CD14-positive monocyte (primary cell): ENCODE data around the gene EMID1. TPM values are rescaled to one million over a fixed set of nuclear protein-coding genes. Genes with fewer than 3 reads are reported as not detected.
A peak's percentile ranks its signal among the peaks of the same experiment; 100 is the strongest.

Experiments
- DNase-seq, 3 donors: peaks; one replicate each; pipeline ENCODE4 v3.0.0-alpha.2; 2011 to 2022
- H2AFZ ChIP-seq: 2 replicates; pipeline ENCODE4 v1.6.0; 2012; ENCODE audit warnings: mild to moderate bottlenecking, low read depth, low read length, inconsistent platforms; ENCODE audit not compliant: insufficient read depth, poor library complexity, severe bottlenecking
- H3K27ac ChIP-seq, 2 donors: 1 replicate in 1 of 2; 2 replicates in 1 of 2; pipeline ENCODE4 v1.5.1; 2012 to 2013; ENCODE audit warnings: low read length in 2 of 2, control low read depth in 1 of 2, inconsistent platforms in 1 of 2, low read depth in 1 of 2, mild to moderate bottlenecking in 1 of 2
- H3K27me3 ChIP-seq, 2 donors: one replicate each; pipeline versions ENCODE4 v1.6.0 to v1.6.1; 2011 to 2013; ENCODE audit warnings: low read length in 2 of 2; ENCODE audit not compliant: control insufficient read depth in 2 of 2, insufficient read depth in 2 of 2
- H3K36me3 ChIP-seq, 2 donors: replicated peaks in 1 of 2; 1 replicate in 1 of 2; 2 replicates in 1 of 2; pipeline versions ENCODE4 v1.5.1 to v1.6.1; 2012 to 2013; ENCODE audit warnings: low read length in 2 of 2, control low read depth in 1 of 2, inconsistent platforms in 1 of 2, mild to moderate bottlenecking in 1 of 2; ENCODE audit not compliant: insufficient read depth in 2 of 2, control insufficient read depth in 1 of 2
- H3K4me1 ChIP-seq, 2 donors: 1 replicate in 1 of 2; 2 replicates in 1 of 2; pipeline versions ENCODE4 v1.5.1 to v1.6.1; 2012 to 2013; ENCODE audit warnings: low read length in 2 of 2, control low read depth in 1 of 2, inconsistent platforms in 1 of 2, mild to moderate bottlenecking in 1 of 2, moderate library complexity in 1 of 2; ENCODE audit not compliant: insufficient read depth in 2 of 2, control insufficient read depth in 1 of 2
- H3K4me2 ChIP-seq: replicated peaks from 2 replicates; pipeline ENCODE3; 2012; ENCODE audit warnings: low read length, moderate library complexity, mild to moderate bottlenecking; ENCODE audit not compliant: poor library complexity, severe bottlenecking; ENCODE audit errors: extremely low read depth
- H3K4me3 ChIP-seq, 3 experiments: fragments of 200-600 bp in 1 of 3; sonication (generic) in 1 of 3; replicated peaks in 1 of 3; 1 replicate in 2 of 3; 2 replicates in 1 of 3; pipeline ENCODE4 v1.5.1; 2011 to 2013; ENCODE audit warnings: low read length in 3 of 3, mild to moderate bottlenecking in 3 of 3, control low read depth in 2 of 3, low read depth in 2 of 3, inconsistent platforms in 1 of 3, moderate library complexity in 1 of 3
- H3K79me2 ChIP-seq: 2 replicates; pipeline ENCODE4 v1.6.0; 2012; ENCODE audit warnings: mild to moderate bottlenecking, control low read depth, inconsistent platforms, low read length, moderate library complexity; ENCODE audit not compliant: insufficient read depth
- H3K9ac ChIP-seq: 2 replicates; pipeline ENCODE4 v1.6.0; 2017; ENCODE audit warnings: low read length, mild to moderate bottlenecking; ENCODE audit not compliant: insufficient read depth, poor library complexity, severe bottlenecking
- H3K9me3 ChIP-seq, 2 donors: replicated peaks in 1 of 2; 1 replicate in 1 of 2; 2 replicates in 1 of 2; pipeline versions ENCODE4 v1.5.1 to v1.6.1; 2012 to 2013; ENCODE audit warnings: low read length in 2 of 2, control low read depth in 1 of 2; ENCODE audit not compliant: control insufficient read depth in 1 of 2, insufficient read depth in 1 of 2
- H4K20me1 ChIP-seq: 2 replicates; pipeline ENCODE4 v1.6.0; 2012; ENCODE audit warnings: mild to moderate bottlenecking, low read length, control low read depth, moderate library complexity; ENCODE audit not compliant: insufficient read depth
- H3K27ac Mint-ChIP-seq, 7 donors: one replicate each; pipeline ENCODE4 v1.8.0; 2020; ENCODE audit warnings: mild to moderate bottlenecking in 7 of 7, mixed read lengths in 7 of 7, moderate library complexity in 6 of 7, inconsistent platforms in 2 of 7
- H3K27me3 Mint-ChIP-seq, 3 donors: one replicate each; pipeline ENCODE4 v1.8.0; 2021 to 2022; ENCODE audit warnings: low read depth in 3 of 3, mild to moderate bottlenecking in 3 of 3, mixed read lengths in 3 of 3, moderate library complexity in 3 of 3, inconsistent platforms in 1 of 3
- H3K36me3 Mint-ChIP-seq, 2 donors: one replicate each; pipeline ENCODE4 v1.8.0; 2020; ENCODE audit warnings: mixed read lengths in 2 of 2, inconsistent platforms in 1 of 2, mild to moderate bottlenecking in 1 of 2
- H3K4me1 Mint-ChIP-seq: one replicate; pipeline ENCODE4 v1.8.0; 2020; ENCODE audit warnings: mild to moderate bottlenecking, mixed read lengths
- H3K4me3 Mint-ChIP-seq, 2 donors: one replicate each; pipeline ENCODE4 v1.8.0; 2020; ENCODE audit warnings: mild to moderate bottlenecking in 2 of 2, mixed read lengths in 2 of 2, moderate library complexity in 1 of 2
- H3K9me3 Mint-ChIP-seq, 7 donors: one replicate each; pipeline ENCODE4 v1.8.0; 2020 to 2022; ENCODE audit warnings: mixed read lengths in 7 of 7, mild to moderate bottlenecking in 6 of 7, moderate library complexity in 6 of 7, inconsistent platforms in 2 of 7
- CTCF ChIP-seq: fragments of 200-600 bp; IDR thresholded peaks from one replicate; pipeline ENCODE4 v1.8.0; 2022; ENCODE audit warnings: antibody characterized with exemption, mild to moderate bottlenecking
- WGBS: methylation state at CpG from one replicate; pipeline ENCODE4 v1.1.5; 2013; ENCODE audit warnings: missing lambda C conversion rate; ENCODE audit not compliant: insufficient coverage; 5-methylcytosine and 5-hydroxymethylcytosine counted together
- intact Hi-C, 2 donors: fragments of 100-400 bp; cut with micrococcal nuclease; formaldehyde crosslinking; loops; one replicate each; pipeline versions ENCODE4 v1.15.0 to v1.15.1; 2023
- polyA plus RNA-seq, 3 donors: library from polyadenylated mRNA; depleted of rRNA in 1 of 3; unstranded in 2 of 3; stranded (reverse) in 1 of 3; fragments of 300-500 nt in 2 of 3; fragments of >200 nt in 1 of 3; fragmentation: Illumina TruSeq in 2 of 3; gene quantifications; 1 replicate in 2 of 3; 2 replicates in 1 of 3; pipeline ENCODE4 v1.2.3, GENCODE V29; 2012 to 2021

The EMID1 gene
- polyA plus RNA-seq, 3 donors = not detected

- Histone ChIP-seq H3K27ac (no peak overlapping the region), H3K79me2 (no peaks in the 10 kb centered on the region), H3K4me1 (peaks cover 19 to 34% of the 10 kb centered on the region in 2 donors), H3K36me3 (no peaks in the 10 kb centered on the region), H3K4me2 (peak overlapping the region; percentile 69), H3K9ac (no peak overlapping the region), H3K27me3 (peaks cover 6 to 36% of the 10 kb centered on the region in 2 donors), H4K20me1 (no peaks in the 10 kb centered on the region), H3K4me3 (peak overlapping the region in 1 of 3 experiments; percentile 40), H3K9me3 (no peaks in the 10 kb centered on the region), H2AFZ (no peak overlapping the region)
- H3K36me3 Mint-ChIP-seq = peaks cover 1 to 2% of the 10 kb centered on the region in 2 donors
- peaks cover 32 to 47% (median 44%) of the 10 kb centered on the region in 3 donors for H3K27me3 Mint-ChIP-seq
- H3K4me1 Mint-ChIP-seq = peaks cover 30% of the 10 kb centered on the region
- DNase-seq = no peak
- peaks cover 0 to 6% (median 0%) of the 10 kb centered on the region in 7 donors for H3K9me3 Mint-ChIP-seq
- H3K27ac Mint-ChIP-seq = no peak overlapping the region
- TF ChIP-seq CTCF = no peak
- peak overlapping the region; percentile 60 to 78 for H3K4me3 Mint-ChIP-seq
- intact Hi-C loops = no loop called here
- WGBS = 57% methylated on average over 11 of the region's 11 CpGs
Observed at GRCh38 chr22:29205252-29205593, 473 bp upstream of the EMID1 start.

- peaks cover 30% of the 10 kb centered on the region for H3K4me1 Mint-ChIP-seq
- peak overlapping the region; percentile 4 to 66 (median 31) for H3K4me3 ChIP-seq
- 35% methylated on average over 7 of the region's 19 CpGs for WGBS
- intact Hi-C loops = no loop called here
- H4K20me1 ChIP-seq = no peaks in the 10 kb centered on the region
- no peaks in the 10 kb centered on the region for H3K79me2 ChIP-seq
- no peak for DNase-seq
- H3K4me2 ChIP-seq = peak overlapping the region; percentile 69
- H3K9ac ChIP-seq = peak overlapping the region; percentile 38
- H3K9me3 Mint-ChIP-seq = peaks cover 0 to 6% (median 0%) of the 10 kb centered on the region in 7 donors
- H3K36me3 Mint-ChIP-seq = peaks cover 1 to 2% of the 10 kb centered on the region in 2 donors
- H3K27ac Mint-ChIP-seq = no peak overlapping the region
- H3K27me3 ChIP-seq = peaks cover 6 to 36% of the 10 kb centered on the region in 2 donors
- peak overlapping the region; percentile 68 for H2AFZ ChIP-seq
- peaks cover 19 to 34% of the 10 kb centered on the region in 2 donors for H3K4me1 ChIP-seq
- H3K4me3 Mint-ChIP-seq = peak overlapping the region; percentile 66 to 90
- no peaks in the 10 kb centered on the region for H3K9me3 ChIP-seq
- no peak overlapping the region for H3K27ac ChIP-seq
- H3K36me3 ChIP-seq = no peaks in the 10 kb centered on the region
- peaks cover 31 to 45% (median 39%) of the 10 kb centered on the region in 3 donors for H3K27me3 Mint-ChIP-seq
- no peak for TF ChIP-seq CTCF
Observed at GRCh38 chr22:29206372-29207242, 911 bp downstream of the EMID1 start.
